Ishikawa (cell line): ENCODE measurements around the gene TTC38.

Experiments used
- EP300 ChIP-seq: IDR thresholded peaks from 2 replicates; pipeline ENCODE4 v1.6.1; 2012; ENCODE audit warnings: borderline replicate concordance
- TCF12 ChIP-seq: IDR thresholded peaks from 2 replicates; pipeline ENCODE4 v1.6.1; 2012; ENCODE audit warnings: low read depth

DNA sequence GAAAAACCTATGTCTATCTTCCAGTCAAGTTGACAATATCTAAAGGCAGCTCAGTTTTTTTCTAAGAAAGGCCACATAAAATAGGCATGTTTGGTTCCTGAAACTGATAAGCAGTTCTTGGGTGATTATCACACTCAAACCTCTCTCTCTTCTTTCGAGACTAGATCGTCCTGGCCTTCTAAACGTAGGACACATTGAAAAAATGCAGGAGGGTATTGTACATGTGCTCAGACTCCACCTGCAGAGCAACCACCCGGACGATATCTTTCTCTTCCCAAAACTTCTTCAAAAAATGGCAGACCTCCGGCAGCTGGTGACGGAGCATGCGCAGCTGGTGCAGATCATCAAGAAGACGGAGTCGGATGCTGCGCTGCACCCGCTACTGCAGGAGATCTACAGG is 32.8 kb upstream of the TTC38 start:
- TF ChIP-seq TCF12 (no peak), EP300 (no peak)
